H1 (cell line): ENCODE results near the gene LEFTY2. TPM values are rescaled to one million over a fixed set of nuclear protein-coding genes. Genes with fewer than 3 reads are reported as not detected.

ENCODE experiments used
- CTCF ChIA-PET: fragments of 300-600 bp; sonication (Branson Sonifier 250); formaldehyde crosslinking; loops from one replicate; lab custom pipeline; 2021; ENCODE audit not compliant: partially characterized antibody; lab: Charles Lee
- POLR2A ChIA-PET: fragments of 300-600 bp; sonication (Branson Sonifier 250); formaldehyde crosslinking; loops from one replicate; lab custom pipeline; 2021; ENCODE audit warnings: inconsistent platforms; ENCODE audit not compliant: partially characterized antibody; lab: Charles Lee
- DNase-seq, 2 experiments: peaks; one replicate each; pipeline versions ENCODE4 v3.0.0 to v3.0.0-alpha.2; 2010 to 2022; ENCODE audit warnings: low spot score in 2 of 2, low read depth in 1 of 2, mixed read lengths in 1 of 2
- FAIRE-seq: peaks from 2 replicates; lab custom pipeline; 2011; peaks lifted over from hg19 to GRCh38; lab: Jason Lieb, UNC
- H2AFZ ChIP-seq: 2 replicates; pipeline ENCODE4 v1.8.1; 2012; ENCODE audit warnings: low read length, inconsistent platforms
- H2AK5ac ChIP-seq: 2 replicates; pipeline ENCODE4 v1.6.1; 2013; ENCODE audit warnings: low read depth, low read length
- H2BK120ac ChIP-seq: replicated peaks from 2 replicates; pipeline ENCODE3; 2013; ENCODE audit warnings: low read depth, low read length, inconsistent platforms
- H2BK12ac ChIP-seq: 2 replicates; pipeline ENCODE4 v1.6.1; 2013; ENCODE audit warnings: low read depth, low read length
- H2BK15ac ChIP-seq: 2 replicates; pipeline ENCODE4 v1.6.1; 2013; ENCODE audit warnings: low read length
- H2BK20ac ChIP-seq: 2 replicates; pipeline ENCODE4 v1.6.1; 2013; ENCODE audit warnings: low read length
- H2BK5ac ChIP-seq: 2 replicates; pipeline ENCODE4 v1.6.1; 2013; ENCODE audit warnings: low read depth, low read length
- H3K14ac ChIP-seq: 2 replicates; pipeline ENCODE4 v1.6.1; 2013; ENCODE audit warnings: inconsistent platforms; ENCODE audit not compliant: insufficient read length
- H3K18ac ChIP-seq: 2 replicates; pipeline ENCODE4 v1.6.1; 2013; ENCODE audit warnings: low read length; ENCODE audit errors: extremely low read depth
- H3K23ac ChIP-seq: 2 replicates; pipeline ENCODE4 v1.6.1; 2013; ENCODE audit warnings: inconsistent platforms; ENCODE audit not compliant: insufficient read length
- H3K23me2 ChIP-seq: 2 replicates; pipeline ENCODE4 v1.6.1; 2013; ENCODE audit warnings: low read depth, low read length
- H3K27ac ChIP-seq: 2 replicates; pipeline ENCODE4 v1.6.1; 2011; ENCODE audit warnings: low read depth, low read length, inconsistent platforms
- H3K27me3 ChIP-seq, 4 experiments: replicated peaks in 1 of 4; 1 replicate in 1 of 4; 2 replicates in 3 of 4; pipeline versions ENCODE4 v1.6.1 to v1.8.1; 2011 to 2013; ENCODE audit warnings: low read length in 3 of 4, mild to moderate bottlenecking in 3 of 4, inconsistent platforms in 2 of 4, mixed read lengths in 2 of 4, moderate library complexity in 1 of 4; ENCODE audit not compliant: control insufficient read depth in 3 of 4, insufficient read depth in 3 of 4; ENCODE audit errors: extremely low read depth in 1 of 4
- H3K36me3 ChIP-seq, 4 experiments: 2 replicates each; pipeline versions ENCODE4 v1.6.1 to v1.8.1; 2011 to 2013; ENCODE audit warnings: mild to moderate bottlenecking in 4 of 4, low read length in 3 of 4, moderate library complexity in 2 of 4, control low read depth in 1 of 4, inconsistent platforms in 1 of 4; ENCODE audit not compliant: insufficient read depth in 4 of 4, control insufficient read depth in 2 of 4
- H3K4ac ChIP-seq: replicated peaks from 2 replicates; pipeline ENCODE3; 2013; ENCODE audit warnings: low read length, low read depth, mixed read lengths, inconsistent platforms; ENCODE audit not compliant: insufficient read length
- H3K4me1 ChIP-seq, 4 experiments: replicated peaks in 1 of 4; 1 replicate in 1 of 4; 2 replicates in 3 of 4; pipeline versions ENCODE4 v1.6.1 to v1.8.1; 2011 to 2013; ENCODE audit warnings: low read length in 3 of 4, inconsistent platforms in 2 of 4, mixed read lengths in 1 of 4; ENCODE audit not compliant: insufficient read depth in 4 of 4, control insufficient read depth in 3 of 4
- H3K4me2 ChIP-seq, 2 experiments: 2 replicates each; pipeline versions ENCODE4 v1.6.1 to v1.8.1; 2011 to 2013; ENCODE audit warnings: low read depth in 2 of 2, low read length in 2 of 2, control low read depth in 1 of 2, inconsistent platforms in 1 of 2, mild to moderate bottlenecking in 1 of 2; ENCODE audit not compliant: insufficient read depth in 1 of 2
- H3K4me3 ChIP-seq, 4 experiments: fragments of 200-600, 300-600 bp in 1 of 4; sonication (generic), shearing (Covaris generic), sonication (Bioruptor Twin) in 1 of 4; 2 replicates each; pipeline versions ENCODE4 v1.5.1 to v1.8.1; 2011 to 2016; ENCODE audit warnings: low read length in 4 of 4, low read depth in 3 of 4, control low read depth in 2 of 4, inconsistent platforms in 2 of 4, mild to moderate bottlenecking in 2 of 4, mixed read lengths in 1 of 4, moderate library complexity in 1 of 4; ENCODE audit not compliant: insufficient read depth in 2 of 4; ENCODE audit errors: extremely low read depth in 1 of 4
- H3K56ac ChIP-seq: replicated peaks from 2 replicates; pipeline ENCODE3; 2013; ENCODE audit warnings: low read depth, mild to moderate bottlenecking, mixed read lengths, low read length, inconsistent platforms; ENCODE audit not compliant: insufficient read length
- H3K79me1 ChIP-seq: 2 replicates; pipeline ENCODE4 v1.6.1; 2013; ENCODE audit warnings: low read depth, low read length, control low read depth
- H3K79me2 ChIP-seq, 2 experiments: 2 replicates each; pipeline versions ENCODE4 v1.6.1 to v1.8.1; 2012 to 2013; ENCODE audit warnings: low read length in 2 of 2, mild to moderate bottlenecking in 2 of 2, inconsistent platforms in 1 of 2; ENCODE audit not compliant: insufficient read depth in 2 of 2, control insufficient read depth in 1 of 2
- H3K9ac ChIP-seq, 4 experiments: replicated peaks in 1 of 4; 1 replicate in 1 of 4; 2 replicates in 3 of 4; pipeline versions ENCODE4 v1.6.1 to v1.8.1; 2011 to 2013; ENCODE audit warnings: low read depth in 3 of 4, low read length in 3 of 4, control low read depth in 2 of 4, mild to moderate bottlenecking in 2 of 4, moderate library complexity in 2 of 4, inconsistent platforms in 1 of 4; ENCODE audit errors: extremely low read depth in 1 of 4
- H3K9me3 ChIP-seq, 2 experiments: 2 replicates each; pipeline versions ENCODE4 v1.6.1 to v1.8.1; 2012 to 2013; ENCODE audit warnings: mild to moderate bottlenecking in 2 of 2, moderate library complexity in 2 of 2, control low read depth in 1 of 2, inconsistent platforms in 1 of 2, low read depth in 1 of 2, low read length in 1 of 2, mixed read lengths in 1 of 2; ENCODE audit not compliant: insufficient read depth in 2 of 2
- H4K20me1 ChIP-seq, 2 experiments: replicated peaks in 1 of 2; 2 replicates each; pipeline versions ENCODE3 to v1.8.1; 2011 to 2013; ENCODE audit warnings: inconsistent platforms in 2 of 2, low read length in 2 of 2, mild to moderate bottlenecking in 1 of 2; ENCODE audit not compliant: insufficient read depth in 2 of 2, control insufficient read depth in 1 of 2
- H4K5ac ChIP-seq: 2 replicates; pipeline ENCODE4 v1.6.1; 2013; ENCODE audit warnings: low read length, low read depth, mixed read lengths, inconsistent platforms; ENCODE audit not compliant: insufficient read length
- H4K8ac ChIP-seq: 2 replicates; pipeline ENCODE4 v1.8.0; 2013; ENCODE audit warnings: mild to moderate bottlenecking, moderate library complexity, low read length, inconsistent platforms; ENCODE audit not compliant: insufficient read depth; ENCODE audit errors: extremely low read depth
- H4K91ac ChIP-seq: replicated peaks from 2 replicates; pipeline ENCODE3; 2013; ENCODE audit warnings: low read length, mixed read lengths, inconsistent platforms; ENCODE audit not compliant: insufficient read length
- ASH2L ChIP-seq: fragments of 200-600, 300-600 bp; sonication (generic); IDR thresholded peaks from one replicate; pipeline ENCODE4 v1.7.1; 2017; ENCODE audit warnings: low read length
- BRCA1 ChIP-seq: IDR thresholded peaks from 2 replicates; pipeline ENCODE4 v1.6.1; 2012; ENCODE audit warnings: low read depth, low read length, improper control_type of control experiment
- CBX5 ChIP-seq: fragments of 300-800, 300-1000 bp; sonication (generic); IDR thresholded peaks from 2 replicates; pipeline ENCODE4 v1.7.1; 2016; ENCODE audit warnings: antibody characterized with exemption, low read length, low read depth
- CBX8 ChIP-seq: fragments of 300-800, 300-1000 bp; sonication (generic); IDR thresholded peaks from 2 replicates; pipeline ENCODE4 v1.7.1; 2016; ENCODE audit warnings: low read depth, low read length, borderline replicate concordance
- EZH2 ChIP-seq: fragments of 200-600 bp; sonication (generic); IDR thresholded peaks from 2 replicates; pipeline ENCODE4 v1.7.1; 2012; ENCODE audit warnings: low read depth, mild to moderate bottlenecking, moderate library complexity, low read length, inconsistent platforms; ENCODE audit not compliant: severe bottlenecking
- POLR2A ChIP-seq, 2 experiments: IDR thresholded peaks; 1 replicate in 1 of 2; 2 replicates in 1 of 2; pipeline ENCODE4 v1.6.1; 2011; ENCODE audit warnings: low read depth in 2 of 2, low read length in 2 of 2, mild to moderate bottlenecking in 2 of 2; ENCODE audit errors: control extremely low read depth in 1 of 2
- POLR2AphosphoS5 ChIP-seq: IDR thresholded peaks from 2 replicates; pipeline ENCODE4 v1.6.1; 2011; ENCODE audit warnings: low read depth, low read length
- RAD21 ChIP-seq, 2 experiments: IDR thresholded peaks in 1 of 2; conservative IDR thresholded peaks in 1 of 2; 2 replicates each; pipeline ENCODE4 v1.6.1; 2011; ENCODE audit warnings: low read depth in 2 of 2, low read length in 2 of 2, improper control_type of control experiment in 1 of 2, inconsistent platforms in 1 of 2, mild to moderate bottlenecking in 1 of 2, moderate library complexity in 1 of 2
- RBBP5 ChIP-seq: IDR thresholded peaks from 2 replicates; pipeline ENCODE4 v1.7.1; 2012; ENCODE audit warnings: low read depth, mild to moderate bottlenecking, inconsistent platforms, low read length, moderate library complexity, borderline replicate concordance
- RNF2 ChIP-seq: fragments of 200-900, 300-1000 bp; sonication (generic); IDR thresholded peaks from 2 replicates; pipeline ENCODE4 v1.7.1; 2016; ENCODE audit warnings: borderline replicate concordance, low read depth, mild to moderate bottlenecking, antibody characterized with exemption, low read length; ENCODE audit not compliant: poor library complexity, severe bottlenecking; ENCODE audit errors: missing control alignments
- RXRA ChIP-seq: IDR thresholded peaks from 2 replicates; pipeline ENCODE4 v1.6.1; 2011; ENCODE audit warnings: low read depth, mild to moderate bottlenecking, low read length, moderate library complexity; ENCODE audit not compliant: insufficient read depth
- SIX5 ChIP-seq: IDR thresholded peaks from 2 replicates; pipeline ENCODE4 v1.6.1; 2011; ENCODE audit warnings: mild to moderate bottlenecking, low read depth, low read length
- WGBS, 2 experiments: shearing (Covaris generic) in 1 of 2; methylation state at CpG; one replicate each; pipeline versions ENCODE4 v1.1.6 to v1.1.7; 2013 to 2015; ENCODE audit warnings: low lambda C conversion rate in 2 of 2, mixed read lengths in 2 of 2, inconsistent platforms in 1 of 2, low coverage in 1 of 2, missing lambda C conversion rate in 1 of 2; ENCODE audit not compliant: insufficient replicate concordance in 2 of 2, insufficient coverage in 1 of 2, insufficient read length in 1 of 2; ENCODE audit errors: extremely low coverage in 1 of 2, missing lambda C conversion rate in 1 of 2; 5-methylcytosine and 5-hydroxymethylcytosine counted together
- polyA plus RNA-seq, 7 experiments: library from polyadenylated mRNA; depleted of rRNA in 3 of 7; stranded (reverse) in 5 of 7; unstranded in 2 of 7; fragments of >200 nt in 5 of 7; fragments of 200-250 nt in 2 of 7; gene quantifications; 1 replicate in 5 of 7; 2 replicates in 1 of 7; 4 replicates in 1 of 7; pipeline versions ENCODE4 v1.2.1 to v1.2.3, GENCODE V29; 2011 to 2013; ENCODE audit warnings: missing spikeins in 2 of 7, mixed read lengths in 2 of 7
- total RNA-seq: library from RNA; stranded (reverse); fragmentation: NEBNext Ultra II Directional; extraction: Animal tissue kit (Norgen Biotek cat#: 25700); gene quantifications from 2 replicates; pipeline ENCODE4 v1.2.1, GENCODE V29; 2021

The LEFTY2 gene
- total and polyA plus RNA-seq, 2 of the 8 experiments (the other 6 are each of a cell fraction or from before 2014, with no cell fraction given): 2.6 to 4.3 TPM

DNA sequence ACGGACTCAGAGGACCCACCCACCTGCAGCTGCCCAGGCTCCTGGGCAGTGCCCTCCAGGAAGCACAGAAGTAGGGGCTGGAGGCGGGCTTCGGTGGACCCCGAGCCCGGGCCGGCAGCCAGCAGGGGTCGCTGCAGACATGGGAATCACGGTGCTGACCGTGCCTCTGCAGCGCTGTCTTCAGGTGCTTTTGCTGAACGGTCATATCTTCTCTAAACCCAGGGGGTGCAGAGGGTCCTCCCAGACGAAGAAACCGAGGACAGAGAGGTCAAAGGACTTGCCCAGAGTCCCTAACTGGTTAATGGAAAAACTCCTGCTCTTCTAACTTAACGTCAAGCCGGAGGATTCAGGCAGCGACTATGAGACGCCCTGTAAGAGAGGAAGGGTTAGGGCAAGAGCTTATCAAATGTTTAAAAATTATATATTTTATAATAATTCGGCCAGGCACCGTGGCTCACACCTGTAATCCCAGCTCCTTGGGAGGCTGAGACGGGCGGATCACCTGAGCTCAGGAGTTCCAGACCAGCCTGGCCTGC, 21.5 kb upstream of the LEFTY2 start:
- H3K9ac ChIP-seq: no peak overlapping the region
- TF ChIP-seq RBBP5 (no peak), EZH2 (no peak), SIX5 (no peak), POLR2AphosphoS5 (no peak), RNF2 (no peak), RXRA (no peak), BRCA1 (no peak), CBX5 (no peak), RAD21 (IDR thresholded peaks at IDR 0.05 in 1 of 2, conservative IDR thresholded peaks at IDR 0.05 in 1 of 2; ENCODE audit: low read depth in 2 of 2, low read length in 2 of 2) (peak; percentile 75 to 86), POLR2A (IDR thresholded peaks at IDR 0.05; ENCODE audit: control extremely low read depth in 1 of 2, low read depth in 2 of 2, low read length in 2 of 2) (no peak), ASH2L (no peak), CBX8 (no peak)

More for the DNA sequence above, 21.5 kb upstream of the LEFTY2 start:
- Histone ChIP-seq H3K27me3 (no peaks in the 10 kb centered on the region), H3K4me1 (no peaks in the 10 kb centered on the region), H2BK5ac (no peak overlapping the region), H3K14ac (no peak overlapping the region), H3K23me2 (no peaks in the 10 kb centered on the region), H4K20me1 (no peaks in the 10 kb centered on the region), H4K5ac (no peak overlapping the region), H3K9me3 (no peaks in the 10 kb centered on the region), H3K4me3 (no peak overlapping the region), H3K23ac (no peak overlapping the region), H3K27ac (no peak overlapping the region), H2AK5ac (no peak overlapping the region), H4K91ac (no peak overlapping the region), H3K4me2 (peak overlapping the region in 1 of 2 experiments; percentile 44; a peak in 1 of 4 replicates), H2BK20ac (no peak overlapping the region), H2AFZ (0 out of 2 replicates have a peak overlapping the region, but pooled peaks have one; percentile 75), H4K8ac (peak overlapping the region; percentile 53; the same call in 1 of the 2 replicates), H2BK120ac (no peak overlapping the region), H3K79me2 (no peaks in the 10 kb centered on the region), H2BK15ac (no peak overlapping the region), H3K56ac (no peak overlapping the region), H3K36me3 (no peaks in the 10 kb centered on the region), H3K79me1 (no peaks in the 10 kb centered on the region), H3K18ac (no peak overlapping the region; the same call in 1 of the 2 replicates), H3K4ac (no peak overlapping the region), H2BK12ac (no peak overlapping the region)
- 40% methylated on average over 20 of the region's 21 CpGs; no CpG with 5 or more reads in 1 of the 2 experiments for WGBS, 2 experiments
- ChIA-PET POLR2A (interaction anchor here (0.7 to 1.4 kb wide), 5 partner anchors 10 to 106 kb away, joined by 3 to 5 read pairs (median 4); partner anchors contain the start of gene SDE2), CTCF (interaction anchor here (0.5 to 7.4 kb wide), 58 partner anchors 8 to 1892 kb away, joined by 3 to 86 read pairs (median 4); partner anchors contain the start of genes LEFTY1, LEFTY2, PYCR2 and SDE2)
- peak in 1 of 2 experiments; percentile 99 for DNase-seq
- peak; percentile 55 for FAIRE-seq
